PC-9 (cell line): ENCODE data around the gene NOS1AP.

Experiments used
- CTCF ChIP-seq: fragments of 200-600 bp; sonication (generic); conservative IDR thresholded peaks from 2 replicates; pipeline ENCODE4 v1.6.1; 2017; ENCODE audit warnings: mixed run types, antibody characterized with exemption, mild to moderate bottlenecking, moderate library complexity
- EZH2 ChIP-seq: fragments of 200-600 bp; sonication (generic); IDR thresholded peaks from 2 replicates; pipeline ENCODE4 v1.8.0; 2017; ENCODE audit warnings: antibody characterized with exemption, low read depth

- TF ChIP-seq CTCF, result no peak
- no peak for TF ChIP-seq EZH2
Observed at GRCh38 chr1:162291000-162291399, 221.5 kb downstream of the NOS1AP start.
